Neural cell (in vitro differentiated cells): ENCODE data around the gene TIMM13. TPM values are rescaled to one million over a fixed set of nuclear protein-coding genes. Genes with fewer than 3 reads are reported as not detected.

Experiments
- H2AFZ ChIP-seq: fragments of 200-600, 300-800 bp; sonication (generic), shearing (Covaris generic); 2 replicates; pipeline ENCODE4 v1.6.0; 2014; ENCODE audit warnings: low read depth, mild to moderate bottlenecking, antibody characterized with exemption, low read length, moderate library complexity
- H3F3A ChIP-seq: fragments of 200-600 bp; shearing (Covaris generic); 2 replicates; pipeline ENCODE4 v1.6.1; 2016; ENCODE audit warnings: mild to moderate bottlenecking, moderate library complexity, mixed read lengths, antibody characterized with exemption, low read length; ENCODE audit not compliant: insufficient read depth, poor library complexity, severe bottlenecking
- H3K27ac ChIP-seq: fragments of 200-600, 300-800 bp; sonication (generic), shearing (Covaris generic); 2 replicates; pipeline ENCODE4 v1.5.1; 2014; ENCODE audit warnings: mild to moderate bottlenecking, low read length, moderate library complexity
- H3K27me3 ChIP-seq: fragments of 300-800, 200-600 bp; sonication (generic), shearing (Covaris generic); 2 replicates; pipeline ENCODE4 v1.6.0; 2014; ENCODE audit warnings: mild to moderate bottlenecking, low read depth, low read length, moderate library complexity; ENCODE audit not compliant: insufficient read depth
- H3K36me3 ChIP-seq: fragments of 300-800, 200-600 bp; sonication (generic), shearing (Covaris generic); 2 replicates; pipeline ENCODE4 v1.5.1; 2014; ENCODE audit warnings: mild to moderate bottlenecking, antibody characterized with exemption, low read length, moderate library complexity; ENCODE audit not compliant: insufficient read depth
- H3K4me2 ChIP-seq: fragments of 300-800, 200-600 bp; sonication (generic), shearing (Covaris generic); 2 replicates; pipeline ENCODE4 v1.6.0; 2014; ENCODE audit warnings: mild to moderate bottlenecking, low read length
- H3K4me3 ChIP-seq: fragments of 300-800, 200-600 bp; sonication (generic), shearing (Covaris generic); 2 replicates; pipeline ENCODE4 v1.5.1; 2014; ENCODE audit warnings: mild to moderate bottlenecking, low read length, moderate library complexity
- H3K79me2 ChIP-seq: fragments of 200-600 bp; shearing (Covaris generic); replicated peaks from 2 replicates; pipeline ENCODE4 v1.6.0; 2014; ENCODE audit warnings: mild to moderate bottlenecking, low read length, moderate library complexity; ENCODE audit not compliant: insufficient read depth
- H3K9ac ChIP-seq: fragments of 300-800, 200-600 bp; sonication (generic), shearing (Covaris generic); 2 replicates; pipeline ENCODE4 v1.6.1; 2016; ENCODE audit warnings: mild to moderate bottlenecking, low read length, mixed read lengths
- H3K9me2 ChIP-seq: fragments of 200-600 bp; shearing (Covaris generic); 2 replicates; pipeline ENCODE4 v1.6.1; 2016; ENCODE audit warnings: mild to moderate bottlenecking, low read length, mixed read lengths; ENCODE audit not compliant: insufficient read depth
- H3K9me3 ChIP-seq: fragments of 200-600, 300-800 bp; sonication (generic), shearing (Covaris generic); 2 replicates; pipeline ENCODE4 v1.6.1; 2016; ENCODE audit warnings: mild to moderate bottlenecking, mixed run types, low read length, moderate library complexity, mixed read lengths
- H4K20me1 ChIP-seq: fragments of 200-600 bp; shearing (Covaris generic); 2 replicates; pipeline ENCODE4 v1.6.1; 2016; ENCODE audit warnings: mild to moderate bottlenecking, mixed run types; ENCODE audit not compliant: insufficient read depth
- EP300 ChIP-seq: fragments of 450-650 bp; conservative IDR thresholded peaks from 2 replicates; pipeline ENCODE4 v1.6.1; 2014; ENCODE audit warnings: antibody characterized with exemption, mild to moderate bottlenecking, moderate library complexity; ENCODE audit not compliant: poor library complexity, severe bottlenecking
- EZH2 ChIP-seq: fragments of 200-600, 300-800 bp; shearing (Covaris generic), sonication (generic); IDR thresholded peaks from 2 replicates; pipeline ENCODE4 v1.6.1; 2014; ENCODE audit warnings: antibody characterized with exemption, low read length, borderline replicate concordance, mild to moderate bottlenecking; ENCODE audit not compliant: insufficient read depth, poor library complexity, severe bottlenecking
- MXI1 ChIP-seq: fragments of 450-650 bp; conservative IDR thresholded peaks from 2 replicates; pipeline ENCODE4 v1.6.1; 2014; ENCODE audit warnings: antibody characterized with exemption, mild to moderate bottlenecking; ENCODE audit not compliant: poor library complexity, severe bottlenecking
- POLR2AphosphoS5 ChIP-seq: IDR thresholded peaks from 2 replicates; pipeline ENCODE4 v1.6.1; 2012
- RAD21 ChIP-seq: fragments of 450-650 bp; conservative IDR thresholded peaks from 2 replicates; pipeline ENCODE4 v1.6.1; 2014; ENCODE audit warnings: antibody characterized with exemption, mild to moderate bottlenecking, moderate library complexity
- SMC3 ChIP-seq: fragments of 450-650 bp; conservative IDR thresholded peaks from 2 replicates; pipeline ENCODE4 v1.6.1; 2014; ENCODE audit warnings: antibody characterized with exemption, mild to moderate bottlenecking, moderate library complexity; ENCODE audit not compliant: poor library complexity
- TAF1 ChIP-seq: IDR thresholded peaks from 2 replicates; pipeline ENCODE4 v1.6.1; 2012; ENCODE audit warnings: low read depth
- polyA plus RNA-seq: library from polyadenylated mRNA; depleted of rRNA; stranded (reverse); fragments of >200 nt; gene quantifications from 2 replicates; pipeline ENCODE4 v1.2.3, GENCODE V29; 2014
- TF ChIP-seq, protein P1 (sequence below): IDR thresholded peaks from 2 replicates; pipeline ENCODE4 v1.6.1; 2012; ENCODE audit warnings: borderline replicate concordance
- TF ChIP-seq, protein P2 (sequence below): fragments of 450-650 bp; IDR thresholded peaks from 2 replicates; pipeline ENCODE4 v1.5.1; 2014; ENCODE audit warnings: antibody characterized with exemption, mild to moderate bottlenecking, moderate library complexity; ENCODE audit not compliant: poor library complexity, severe bottlenecking

Gene TIMM13
- polyA plus RNA-seq, 1 donor from 2014 or later: 73.0 TPM

DNA sequence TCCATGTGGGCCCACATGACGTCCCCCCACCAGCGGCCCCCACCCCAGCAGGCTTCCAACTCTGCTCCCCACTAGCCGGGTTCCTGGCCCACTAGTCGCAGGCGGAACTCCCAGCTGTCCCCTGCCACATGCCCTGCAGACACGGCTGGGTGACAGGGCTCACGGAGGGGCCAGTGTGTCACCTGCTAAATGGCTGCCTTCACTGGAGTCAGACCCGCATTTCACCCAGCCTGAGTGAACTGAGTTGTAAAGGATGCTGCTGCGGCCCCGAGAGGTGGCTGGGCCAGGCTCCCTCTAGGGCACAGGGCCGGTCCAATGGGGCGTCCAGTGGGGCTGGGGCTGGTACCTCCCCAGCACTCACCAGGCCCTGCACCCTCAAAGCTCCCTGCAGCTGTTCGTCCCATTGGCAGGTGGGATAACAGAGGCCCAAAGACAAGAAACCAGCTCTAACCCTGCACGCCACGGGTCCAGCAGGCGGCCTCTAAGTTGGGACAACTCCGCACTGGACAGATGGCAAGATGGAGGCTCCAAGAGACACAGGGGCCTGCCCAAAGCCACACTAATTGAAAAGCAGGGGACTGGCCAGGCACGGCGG lies 26.1 kb upstream of the TIMM13 start:
- Histone ChIP-seq H3K79me2 (peaks cover 34% of the 10 kb centered on the region), H3K4me3 (no peak overlapping the region), H4K20me1 (no peaks in the 10 kb centered on the region), H2AFZ (no peak overlapping the region), H3K9me3 (no peaks in the 10 kb centered on the region), H3K27me3 (no peaks in the 10 kb centered on the region), H3F3A (no peaks in the 10 kb centered on the region), H3K9me2 (no peaks in the 10 kb centered on the region), H3K4me2 (no peak overlapping the region), H3K27ac (no peak overlapping the region), H3K36me3 (no peaks in the 10 kb centered on the region), H3K9ac (no peak overlapping the region)
- no peak for TF ChIP-seq SMC3
- TF ChIP-seq, protein P1, sequence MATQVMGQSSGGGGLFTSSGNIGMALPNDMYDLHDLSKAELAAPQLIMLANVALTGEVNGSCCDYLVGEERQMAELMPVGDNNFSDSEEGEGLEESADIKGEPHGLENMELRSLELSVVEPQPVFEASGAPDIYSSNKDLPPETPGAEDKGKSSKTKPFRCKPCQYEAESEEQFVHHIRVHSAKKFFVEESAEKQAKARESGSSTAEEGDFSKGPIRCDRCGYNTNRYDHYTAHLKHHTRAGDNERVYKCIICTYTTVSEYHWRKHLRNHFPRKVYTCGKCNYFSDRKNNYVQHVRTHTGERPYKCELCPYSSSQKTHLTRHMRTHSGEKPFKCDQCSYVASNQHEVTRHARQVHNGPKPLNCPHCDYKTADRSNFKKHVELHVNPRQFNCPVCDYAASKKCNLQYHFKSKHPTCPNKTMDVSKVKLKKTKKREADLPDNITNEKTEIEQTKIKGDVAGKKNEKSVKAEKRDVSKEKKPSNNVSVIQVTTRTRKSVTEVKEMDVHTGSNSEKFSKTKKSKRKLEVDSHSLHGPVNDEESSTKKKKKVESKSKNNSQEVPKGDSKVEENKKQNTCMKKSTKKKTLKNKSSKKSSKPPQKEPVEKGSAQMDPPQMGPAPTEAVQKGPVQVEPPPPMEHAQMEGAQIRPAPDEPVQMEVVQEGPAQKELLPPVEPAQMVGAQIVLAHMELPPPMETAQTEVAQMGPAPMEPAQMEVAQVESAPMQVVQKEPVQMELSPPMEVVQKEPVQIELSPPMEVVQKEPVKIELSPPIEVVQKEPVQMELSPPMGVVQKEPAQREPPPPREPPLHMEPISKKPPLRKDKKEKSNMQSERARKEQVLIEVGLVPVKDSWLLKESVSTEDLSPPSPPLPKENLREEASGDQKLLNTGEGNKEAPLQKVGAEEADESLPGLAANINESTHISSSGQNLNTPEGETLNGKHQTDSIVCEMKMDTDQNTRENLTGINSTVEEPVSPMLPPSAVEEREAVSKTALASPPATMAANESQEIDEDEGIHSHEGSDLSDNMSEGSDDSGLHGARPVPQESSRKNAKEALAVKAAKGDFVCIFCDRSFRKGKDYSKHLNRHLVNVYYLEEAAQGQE: no peak
- TF ChIP-seq, protein P2, sequence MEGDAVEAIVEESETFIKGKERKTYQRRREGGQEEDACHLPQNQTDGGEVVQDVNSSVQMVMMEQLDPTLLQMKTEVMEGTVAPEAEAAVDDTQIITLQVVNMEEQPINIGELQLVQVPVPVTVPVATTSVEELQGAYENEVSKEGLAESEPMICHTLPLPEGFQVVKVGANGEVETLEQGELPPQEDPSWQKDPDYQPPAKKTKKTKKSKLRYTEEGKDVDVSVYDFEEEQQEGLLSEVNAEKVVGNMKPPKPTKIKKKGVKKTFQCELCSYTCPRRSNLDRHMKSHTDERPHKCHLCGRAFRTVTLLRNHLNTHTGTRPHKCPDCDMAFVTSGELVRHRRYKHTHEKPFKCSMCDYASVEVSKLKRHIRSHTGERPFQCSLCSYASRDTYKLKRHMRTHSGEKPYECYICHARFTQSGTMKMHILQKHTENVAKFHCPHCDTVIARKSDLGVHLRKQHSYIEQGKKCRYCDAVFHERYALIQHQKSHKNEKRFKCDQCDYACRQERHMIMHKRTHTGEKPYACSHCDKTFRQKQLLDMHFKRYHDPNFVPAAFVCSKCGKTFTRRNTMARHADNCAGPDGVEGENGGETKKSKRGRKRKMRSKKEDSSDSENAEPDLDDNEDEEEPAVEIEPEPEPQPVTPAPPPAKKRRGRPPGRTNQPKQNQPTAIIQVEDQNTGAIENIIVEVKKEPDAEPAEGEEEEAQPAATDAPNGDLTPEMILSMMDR: no peak

DNA sequence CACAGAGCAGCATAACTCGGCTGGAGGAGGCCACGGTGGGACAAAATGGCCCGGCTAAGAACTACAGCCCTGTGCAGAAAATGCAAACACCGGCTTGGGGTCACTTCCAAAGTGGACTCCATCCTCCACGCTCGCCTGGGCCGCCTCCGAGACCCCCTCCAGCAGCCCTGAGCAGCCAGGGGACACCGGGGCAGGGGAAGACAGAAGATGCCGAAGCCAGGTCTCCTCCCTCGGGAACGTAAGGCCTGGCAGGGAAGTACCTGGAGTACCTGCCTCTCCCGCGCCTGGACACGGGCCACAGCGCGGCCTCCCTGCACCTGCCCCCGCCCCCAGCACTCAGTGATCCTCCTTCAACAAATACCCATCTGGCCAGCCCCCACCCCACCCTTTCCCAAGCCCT lies 24.4 kb upstream of the TIMM13 start:
- Histone ChIP-seq H3K9me3 (no peaks in the 10 kb centered on the region), H3K4me2 (no peak overlapping the region), H3K9me2 (no peaks in the 10 kb centered on the region), H3K79me2 (peaks cover 34% of the 10 kb centered on the region), H3K27ac (no peak overlapping the region), H3K36me3 (no peaks in the 10 kb centered on the region), H4K20me1 (no peaks in the 10 kb centered on the region), H3K9ac (no peak overlapping the region), H3F3A (no peaks in the 10 kb centered on the region), H3K4me3 (no peak overlapping the region), H3K27me3 (no peaks in the 10 kb centered on the region), H2AFZ (no peak overlapping the region)
- no peak for TF ChIP-seq MXI1
- TF ChIP-seq, protein P1: no peak
- no peak for TF ChIP-seq POLR2AphosphoS5
- no peak for TF ChIP-seq EZH2
- TF ChIP-seq, protein P2: no peak
- no peak for TF ChIP-seq EP300
- no peak for TF ChIP-seq RAD21
- no peak for TF ChIP-seq TAF1
- no peak for TF ChIP-seq SMC3
